HUES6 (cell line): ENCODE measurements around the gene SPINDOC.

Experiments used
- H3K27ac ChIP-seq: 2 replicates; pipeline ENCODE4 v1.7.0; 2013; ENCODE audit warnings: low read depth, mild to moderate bottlenecking, low read length, inconsistent platforms
- H3K27me3 ChIP-seq: 2 replicates; pipeline ENCODE4 v1.6.1; 2013; ENCODE audit warnings: low read length; ENCODE audit not compliant: control insufficient read depth, insufficient read depth
- H3K36me3 ChIP-seq: 2 replicates; pipeline ENCODE4 v1.6.1; 2013; ENCODE audit warnings: low read length; ENCODE audit not compliant: control insufficient read depth, insufficient read depth
- H3K4me1 ChIP-seq: 2 replicates; pipeline ENCODE4 v1.6.1; 2013; ENCODE audit warnings: low read length; ENCODE audit not compliant: control insufficient read depth, insufficient read depth
- H3K4me3 ChIP-seq: 2 replicates; pipeline ENCODE4 v1.5.1; 2013; ENCODE audit warnings: low read depth, low read length
- H3K9ac ChIP-seq: one replicate; pipeline ENCODE4 v1.6.1; 2013; ENCODE audit warnings: mild to moderate bottlenecking, low read length
- H3K9me3 ChIP-seq: 2 replicates; pipeline ENCODE4 v1.6.1; 2013; ENCODE audit warnings: low read depth, low read length; ENCODE audit not compliant: control insufficient read depth, insufficient read depth

The SPINDOC gene

GRCh38 chr11:63816166-63816565 lies 2.9 kb downstream of the SPINDOC start:
- Histone ChIP-seq H3K27ac (no peak overlapping the region), H3K9ac (no peak overlapping the region), H3K4me1 (peaks cover 24% of the 10 kb centered on the region), H3K9me3 (no peaks in the 10 kb centered on the region), H3K4me3 (no peak overlapping the region), H3K27me3 (peaks cover 5% of the 10 kb centered on the region; the same call in 1 of the 2 replicates), H3K36me3 (peaks cover 55% of the 10 kb centered on the region)

GRCh38 chr11:63816732-63817131 lies 3.5 kb downstream of the SPINDOC start:
- Histone ChIP-seq H3K27ac (no peak overlapping the region), H3K9me3 (no peaks in the 10 kb centered on the region), H3K4me3 (no peak overlapping the region), H3K9ac (no peak overlapping the region), H3K4me1 (peaks cover 18% of the 10 kb centered on the region), H3K27me3 (peaks cover 5% of the 10 kb centered on the region; the same call in 1 of the 2 replicates), H3K36me3 (peaks cover 61% of the 10 kb centered on the region)

- Histone ChIP-seq H3K9me3 (no peaks in the 10 kb centered on the region), H3K36me3 (peaks cover 72% of the 10 kb centered on the region), H3K27ac (no peak overlapping the region), H3K4me3 (no peak overlapping the region), H3K9ac (no peak overlapping the region), H3K4me1 (peaks cover 12% of the 10 kb centered on the region; the same call in 1 of the 2 replicates), H3K27me3 (no peaks in the 10 kb centered on the region)
These were observed 4.7 kb downstream of the SPINDOC start for GRCh38 chr11:63817758-63818498.

GRCh38 chr11:63818609-63819008 lies 5.4 kb downstream of the SPINDOC start:
- H3K27ac ChIP-seq: no peak overlapping the region
- no peaks in the 10 kb centered on the region for H3K27me3 ChIP-seq
- no peak overlapping the region for H3K4me3 ChIP-seq
- no peaks in the 10 kb centered on the region for H3K9me3 ChIP-seq
- H3K36me3 ChIP-seq: peaks cover 78% of the 10 kb centered on the region
- H3K9ac ChIP-seq: no peak overlapping the region
- H3K4me1 ChIP-seq: peaks cover 12% of the 10 kb centered on the region; the same call in 1 of the 2 replicates

GRCh38 chr11:63821411-63821810 lies 8.2 kb downstream of the SPINDOC start:
- Histone ChIP-seq H3K27ac (no peak overlapping the region), H3K4me3 (no peak overlapping the region), H3K4me1 (no peaks in the 10 kb centered on the region), H3K27me3 (no peaks in the 10 kb centered on the region), H3K9me3 (no peaks in the 10 kb centered on the region), H3K36me3 (peaks cover 90% of the 10 kb centered on the region), H3K9ac (no peak overlapping the region)

GRCh38 chr11:63826471-63827190 lies 13.4 kb downstream of the SPINDOC start:
- peaks cover 57% of the 10 kb centered on the region for H3K36me3 ChIP-seq

GRCh38 chr11:63829823-63830489 lies 16.7 kb downstream of the SPINDOC start:
- H3K27ac ChIP-seq: no peak overlapping the region
- no peak overlapping the region for H3K4me3 ChIP-seq
- H3K9me3 ChIP-seq: no peaks in the 10 kb centered on the region
- peaks cover 27% of the 10 kb centered on the region for H3K36me3 ChIP-seq
- H3K27me3 ChIP-seq: no peaks in the 10 kb centered on the region
- no peak overlapping the region for H3K9ac ChIP-seq
- peaks cover 17% of the 10 kb centered on the region for H3K4me1 ChIP-seq

More at GRCh38 chr11:63826471-63827190, 13.4 kb downstream of the SPINDOC start:
- Histone ChIP-seq H3K9me3 (no peaks in the 10 kb centered on the region), H3K4me3 (no peak overlapping the region), H3K27me3 (no peaks in the 10 kb centered on the region), H3K4me1 (peaks cover 8% of the 10 kb centered on the region), H3K9ac (no peak overlapping the region), H3K27ac (no peak overlapping the region)

GRCh38 chr11:63831326-63831725 lies 18.1 kb downstream of the SPINDOC start:
- Histone ChIP-seq H3K36me3 (peaks cover 14% of the 10 kb centered on the region), H3K27me3 (no peaks in the 10 kb centered on the region), H3K4me3 (no peak overlapping the region), H3K4me1 (peaks cover 17% of the 10 kb centered on the region), H3K9me3 (no peaks in the 10 kb centered on the region), H3K27ac (no peak overlapping the region), H3K9ac (no peak overlapping the region)

GRCh38 chr11:63832336-63832735 lies 19.1 kb downstream of the SPINDOC start:
- H3K4me1 ChIP-seq: peaks cover 21% of the 10 kb centered on the region
- 0 out of 2 replicates have a peak, but pooled peaks cover 4% of the 10 kb centered on the region for H3K36me3 ChIP-seq
- no peaks in the 10 kb centered on the region for H3K9me3 ChIP-seq
- no peak overlapping the region for H3K4me3 ChIP-seq
- no peak overlapping the region for H3K27ac ChIP-seq
- H3K9ac ChIP-seq: no peak overlapping the region
- H3K27me3 ChIP-seq: no peaks in the 10 kb centered on the region

- Histone ChIP-seq H3K4me1 (peaks cover 25% of the 10 kb centered on the region), H3K27ac (no peak overlapping the region), H3K9ac (no peak overlapping the region), H3K9me3 (no peaks in the 10 kb centered on the region), H3K36me3 (no peaks in the 10 kb centered on the region), H3K4me3 (no peak overlapping the region), H3K27me3 (no peaks in the 10 kb centered on the region)
These were observed 19.8 kb downstream of the SPINDOC start for GRCh38 chr11:63833048-63833447.
